ENCODE data around the gene SOCS1.

GRCh38 chr16:11273721-11274324 lies 17.8 kb upstream of the SOCS1 start:
- TF ChIP-seq CTCF (conservative IDR thresholded peaks at IDR 0.05; ENCODE audit: low read depth in 2 of 2), result no peak
- no peak for TF ChIP-seq EZH2phosphoT487 (IDR thresholded peaks at IDR 0.05; ENCODE audit: unreplicated experiment)
- no peak for TF ChIP-seq POLR2AphosphoS5 (IDR thresholded peaks at IDR 0.05; ENCODE audit: low read depth)
- no peak for TF ChIP-seq EZH2 (IDR thresholded peaks at IDR 0.05; ENCODE audit: low read depth, unreplicated experiment)
- no peak for TF ChIP-seq NANOG (IDR thresholded peaks at IDR 0.05; ENCODE audit: borderline replicate concordance)
- no peak for TF ChIP-seq STAT1 (IDR thresholded peaks at IDR 0.05; ENCODE audit: unreplicated experiment)
- no peak for TF ChIP-seq JUNB (IDR thresholded peaks at IDR 0.05; ENCODE audit: unreplicated experiment)
- no peak for TF ChIP-seq REST (IDR thresholded peaks at IDR 0.05; ENCODE audit: unreplicated experiment)
- TF ChIP-seq CREB1 (CRISPR knock-in tag; IDR thresholded peaks at IDR 0.05; ENCODE audit: low read depth), result no peak
- no peak for TF ChIP-seq ETS1 (IDR thresholded peaks at IDR 0.05)
- no peak for TF ChIP-seq ZNF462 (CRISPR knock-in tag; IDR thresholded peaks at IDR 0.05)
- TF ChIP-seq ZNF331 (CRISPR knock-in tag; IDR thresholded peaks at IDR 0.05; ENCODE audit: low read depth), result no peak
